ENCODE data around the gene AQP4. TPM values are rescaled to one million over a fixed set of nuclear protein-coding genes. Genes with fewer than 3 reads are reported as not detected.

AQP4 gene
- total RNA-seq = not detected in 2 replicates

DNA sequence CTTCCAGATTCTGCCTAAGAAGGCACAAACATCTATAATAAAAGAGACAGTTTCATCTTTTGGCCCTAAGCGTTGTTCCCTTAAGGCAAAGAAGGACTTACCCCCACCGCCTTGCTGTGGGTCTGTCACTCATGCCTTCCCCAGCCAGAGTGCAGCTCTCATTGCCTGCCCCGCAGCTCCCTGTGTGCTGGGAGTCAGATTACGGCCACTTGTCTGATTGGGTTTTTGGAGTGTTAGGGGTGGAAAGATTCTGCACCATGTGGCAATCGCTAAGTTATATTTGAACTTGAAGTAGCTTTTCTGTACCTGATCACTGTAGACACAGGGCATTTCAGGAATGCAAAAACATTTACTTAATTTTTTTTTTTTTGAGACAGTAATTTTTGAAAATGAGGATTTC, at the start of gene AQP4:
AQP4 (minus strand) TSS at position 151 of the 400 bp plus-strand sequence; CDS start at position 133, 18 bp downstream.

